GM21737 (cell line): ENCODE measurements around the gene CALML3.

Experiments
- ATAC-seq: cut with Tn5 transposase; IDR thresholded peaks from one replicate; pipeline ENCODE4 v1.9.1; 2021; ENCODE audit warnings: mild to moderate bottlenecking, moderate library complexity; ENCODE audit not compliant: unreplicated experiment

CALML3 gene

GRCh38 chr10:5538446-5538845, 13.7 kb downstream of the CALML3 start:
- no peak for ATAC-seq

- ATAC-seq, result no peak
Observed at GRCh38 chr10:5538892-5539651, 14.3 kb downstream of the CALML3 start.

- ATAC-seq, result no peak
Observed at GRCh38 chr10:5540080-5540479, 15.3 kb downstream of the CALML3 start.

GRCh38 chr10:5540891-5541290, 16.1 kb downstream of the CALML3 start:
- no peak for ATAC-seq

- ATAC-seq, result no peak
Observed at GRCh38 chr10:5542100-5542499, 17.3 kb downstream of the CALML3 start.

- no peak for ATAC-seq
Observed at GRCh38 chr10:5543623-5544022, 18.9 kb downstream of the CALML3 start.

GRCh38 chr10:5544216-5544805, 19.6 kb downstream of the CALML3 start:
- ATAC-seq, result no peak

GRCh38 chr10:5545011-5545410, 20.2 kb downstream of the CALML3 start:
- ATAC-seq, result no peak

GRCh38 chr10:5545426-5545777, 20.6 kb downstream of the CALML3 start:
- no peak for ATAC-seq

- ATAC-seq, result no peak
Observed at GRCh38 chr10:5545778-5546710, 21.3 kb downstream of the CALML3 start.

GRCh38 chr10:5546891-5547680, 22.3 kb downstream of the CALML3 start:
- ATAC-seq, result no peak

GRCh38 chr10:5547681-5547930, 22.8 kb downstream of the CALML3 start:
- no peak for ATAC-seq

- ATAC-seq, result no peak
Observed at GRCh38 chr10:5547931-5548660, 23.3 kb downstream of the CALML3 start.

GRCh38 chr10:5549462-5550249, 24.9 kb downstream of the CALML3 start:
- ATAC-seq, result no peak

- ATAC-seq, result no peak
Observed at GRCh38 chr10:5550250-5550545, 25.4 kb downstream of the CALML3 start.

- no peak for ATAC-seq
Observed at GRCh38 chr10:5550621-5551530, 26.1 kb downstream of the CALML3 start.

- ATAC-seq, result no peak
Observed at GRCh38 chr10:5551531-5552375, 27.0 kb downstream of the CALML3 start.
